OCI-LY7 (cell line): ENCODE data around the gene OGG1. TPM values are rescaled to one million over a fixed set of nuclear protein-coding genes. Genes with fewer than 3 reads are reported as not detected.

Source experiments
- BruUV-seq: library from RNA; stranded (reverse); fragments of 400-500 nt; replicated peaks from 2 replicates; lab custom pipeline; 2021; lab: Mats Ljungman, UMichigan
- CTCF ChIA-PET: fragments of 300-600 bp; sonication (Branson Sonifier 250); formaldehyde crosslinking; loops from one replicate; lab custom pipeline; 2022; ENCODE audit warnings: antibody characterized with exemption; ENCODE audit not compliant: unreplicated experiment; lab: Charles Lee
- POLR2A ChIA-PET: fragments of 300-600 bp; sonication (Branson Sonifier 250); formaldehyde crosslinking; loops from one replicate; lab custom pipeline; 2022; ENCODE audit warnings: antibody characterized with exemption; lab: Charles Lee
- DNase-seq: peaks from one replicate; pipeline ENCODE4 v3.0.0-alpha.2; 2015; ENCODE audit warnings: low spot score
- H2AFZ ChIP-seq: fragments of 200-600 bp; sonication (generic), shearing (Covaris generic); 2 replicates; pipeline ENCODE4 v1.6.1; 2014; ENCODE audit warnings: mild to moderate bottlenecking, antibody characterized with exemption, low read length, moderate library complexity
- H3K27ac ChIP-seq: fragments of 200-600 bp; sonication (generic); 2 replicates; pipeline ENCODE4 v1.5.1; 2014; ENCODE audit warnings: mixed run types, low read depth, mild to moderate bottlenecking, moderate library complexity, low read length, inconsistent platforms; ENCODE audit not compliant: poor library complexity, severe bottlenecking
- H3K36me3 ChIP-seq: fragments of 200-600 bp; sonication (generic); 2 replicates; pipeline ENCODE4 v1.6.1; 2014; ENCODE audit warnings: mild to moderate bottlenecking, antibody characterized with exemption, low read length, moderate library complexity, mixed read lengths; ENCODE audit not compliant: insufficient read depth
- H3K4me1 ChIP-seq: fragments of 200-600 bp; sonication (generic); 2 replicates; pipeline ENCODE4 v1.5.1; 2014; ENCODE audit warnings: mild to moderate bottlenecking, low read length; ENCODE audit not compliant: insufficient read depth, poor library complexity, severe bottlenecking
- H3K4me2 ChIP-seq: fragments of 200-600 bp; sonication (generic); 2 replicates; pipeline ENCODE4 v1.6.1; 2014; ENCODE audit warnings: mild to moderate bottlenecking, low read length
- H3K4me3 ChIP-seq: fragments of 200-600 bp; sonication (generic); 2 replicates; pipeline ENCODE4 v1.5.1; 2014; ENCODE audit warnings: mild to moderate bottlenecking, low read depth, low read length; ENCODE audit not compliant: poor library complexity, severe bottlenecking
- H3K79me2 ChIP-seq: fragments of 200-600 bp; sonication (generic); 2 replicates; pipeline ENCODE4 v1.6.1; 2016; ENCODE audit warnings: low read depth, mild to moderate bottlenecking, low read length, moderate library complexity, mixed read lengths; ENCODE audit not compliant: insufficient read depth
- H3K9me2 ChIP-seq: fragments of 200-600 bp; sonication (generic); 2 replicates; pipeline ENCODE4 v1.6.1; 2016; ENCODE audit warnings: mild to moderate bottlenecking, low read length, mixed read lengths; ENCODE audit not compliant: insufficient read depth
- H3K9me3 ChIP-seq: fragments of 200-600 bp; sonication (generic); 2 replicates; pipeline ENCODE4 v1.6.1; 2014; ENCODE audit warnings: mild to moderate bottlenecking, mixed run types, low read length, mixed read lengths
- H4K20me1 ChIP-seq: fragments of 200-600 bp; sonication (generic); 2 replicates; pipeline ENCODE4 v1.6.1; 2014; ENCODE audit warnings: mild to moderate bottlenecking, antibody characterized with exemption, low read length, moderate library complexity, mixed read lengths; ENCODE audit not compliant: insufficient read depth
- CTCF ChIP-seq: fragments of 200-600 bp; sonication (generic); conservative IDR thresholded peaks from 2 replicates; pipeline ENCODE4 v1.5.1; 2014; ENCODE audit warnings: mild to moderate bottlenecking, antibody characterized with exemption, low read length, moderate library complexity, mixed read lengths
- EZH2phosphoT487 ChIP-seq: fragments of 200-600 bp; sonication (generic); IDR thresholded peaks from 2 replicates; pipeline ENCODE4 v1.6.1; 2018; ENCODE audit warnings: low read depth, borderline replicate concordance, mild to moderate bottlenecking, mixed run types, antibody characterized with exemption, low read length, moderate library complexity, mixed read lengths
- intact Hi-C: fragments of 100-400 bp; cut with micrococcal nuclease; formaldehyde crosslinking; loops from one replicate; pipeline ENCODE4 v1.10.0; 2022; ENCODE audit not compliant: unreplicated experiment
- total RNA-seq, 2 experiments: library from RNA; depleted of rRNA in 1 of 2; stranded (reverse); fragments of >200 nt in 1 of 2; shearing (Covaris generic) in 1 of 2; gene quantifications; 2 replicates each; pipeline ENCODE4 v1.2.3, GENCODE V29; 2014 to 2022

OGG1 gene
- total RNA-seq, 2 experiments from 2014 or later = 119 to 121 TPM

GRCh38 chr3:9782770-9783169 is 33.0 kb downstream of the OGG1 start:
- Histone ChIP-seq H2AFZ (no peak overlapping the region), H3K4me3 (no peak overlapping the region), H3K9me2 (no peaks in the 10 kb centered on the region), H3K27ac (peak overlapping the region; percentile 84), H4K20me1 (no peaks in the 10 kb centered on the region), H3K36me3 (peaks cover 63% of the 10 kb centered on the region), H3K9me3 (no peaks in the 10 kb centered on the region), H3K4me1 (peaks cover 52% of the 10 kb centered on the region), H3K4me2 (peak overlapping the region; percentile 57; the same call in 1 of the 2 replicates), H3K79me2 (no peaks in the 10 kb centered on the region)
- BruUV-seq = no TSS peak
- ChIA-PET POLR2A (interaction anchor here (0.6 to 2.1 kb wide), 11 partner anchors 8 to 343 kb away, joined by 3 to 8 read pairs (median 3); partner anchors contain the start of genes ARPC4 and TADA3), CTCF (no interaction called here)
- peak; percentile 56 for DNase-seq
- intact Hi-C loops = no loop called here
- TF ChIP-seq EZH2phosphoT487 (no peak), CTCF (peak; percentile 77)

- BruUV-seq = no TSS peak
- H3K4me1 ChIP-seq = peaks cover 42% of the 10 kb centered on the region
- no peaks in the 10 kb centered on the region for H3K9me2 ChIP-seq
- H2AFZ ChIP-seq = no peak overlapping the region
- TF ChIP-seq EZH2phosphoT487 (no peak), CTCF (no peak)
- DNase-seq = no peak
- no peaks in the 10 kb centered on the region for H3K79me2 ChIP-seq
- H3K36me3 ChIP-seq = peaks cover 66% of the 10 kb centered on the region
- H3K4me2 ChIP-seq = no peak overlapping the region
- no peaks in the 10 kb centered on the region for H3K9me3 ChIP-seq
- POLR2A ChIA-PET = interaction anchor here (0.6 kb wide), 2 partner anchors 11 to 331 kb away, joined by 3 to 5 read pairs; no protein-coding TSS in a partner anchor
- CTCF ChIA-PET = no interaction called here
- no peaks in the 10 kb centered on the region for H4K20me1 ChIP-seq
- H3K4me3 ChIP-seq = no peak overlapping the region
- intact Hi-C loops = no loop called here
- H3K27ac ChIP-seq = no peak overlapping the region
Measured at GRCh38 chr3:9783954-9784353, 34.2 kb downstream of the OGG1 start.

- TF ChIP-seq CTCF (no peak), EZH2phosphoT487 (no peak)
- BruUV-seq = no TSS peak
- ChIA-PET CTCF (no interaction called here), POLR2A (interaction anchor here (0.6 kb wide), 1 partner anchor 98 kb away, joined by 3 read pairs; no protein-coding TSS in a partner anchor)
- intact Hi-C loops = no loop called here
- no peaks in the 10 kb centered on the region for H4K20me1 ChIP-seq
- H3K4me3 ChIP-seq = no peak overlapping the region
- H3K9me3 ChIP-seq = no peaks in the 10 kb centered on the region
- DNase-seq = no peak
- no peak overlapping the region for H3K4me2 ChIP-seq
- no peak overlapping the region for H2AFZ ChIP-seq
- H3K79me2 ChIP-seq = no peaks in the 10 kb centered on the region
- no peaks in the 10 kb centered on the region for H3K9me2 ChIP-seq
- H3K36me3 ChIP-seq = peaks cover 73% of the 10 kb centered on the region
- H3K27ac ChIP-seq = no peak overlapping the region
- peaks cover 32% of the 10 kb centered on the region for H3K4me1 ChIP-seq
Measured at GRCh38 chr3:9784965-9785364, 35.2 kb downstream of the OGG1 start.
